Kidney tubule cell (primary cell): ENCODE data around the gene GRIK4.

Source experiments
- DNase-seq: peaks from one replicate; pipeline ENCODE4 v3.0.0-alpha.2; 2018; ENCODE audit warnings: low spot score

The GRIK4 gene

GRCh38 chr11:120811731-120812130 lies 300.2 kb downstream of the GRIK4 start:
- no peak for DNase-seq

GRCh38 chr11:120814531-120815318 lies 303.2 kb downstream of the GRIK4 start:
- no peak for DNase-seq

- DNase-seq = no peak
These were observed 304.0 kb downstream of the GRIK4 start for GRCh38 chr11:120815319-120816100.

GRCh38 chr11:120816176-120816575 lies 304.6 kb downstream of the GRIK4 start:
- DNase-seq = no peak

GRCh38 chr11:120816711-120817110 lies 305.2 kb downstream of the GRIK4 start:
- DNase-seq = no peak

- DNase-seq = no peak
These were observed 305.6 kb downstream of the GRIK4 start for GRCh38 chr11:120817158-120817557.

- no peak for DNase-seq
These were observed 306.5 kb downstream of the GRIK4 start for GRCh38 chr11:120818097-120818496.

GRCh38 chr11:120819003-120819402 lies 307.5 kb downstream of the GRIK4 start:
- DNase-seq = no peak

GRCh38 chr11:120819437-120820365 lies 308.2 kb downstream of the GRIK4 start:
- no peak for DNase-seq

- DNase-seq = no peak
These were observed 311.6 kb downstream of the GRIK4 start for GRCh38 chr11:120823159-120823558.

GRCh38 chr11:120824242-120824641 lies 312.7 kb downstream of the GRIK4 start:
- no peak for DNase-seq

GRCh38 chr11:120827198-120827597 lies 315.6 kb downstream of the GRIK4 start:
- DNase-seq = no peak

GRCh38 chr11:120827820-120828219 lies 316.3 kb downstream of the GRIK4 start:
- DNase-seq = no peak

- DNase-seq = peak; percentile 25
These were observed 317.3 kb downstream of the GRIK4 start for GRCh38 chr11:120828847-120829246.

- DNase-seq = no peak
These were observed 318.6 kb downstream of the GRIK4 start for GRCh38 chr11:120830085-120830620.

GRCh38 chr11:120832481-120833238 lies 321.1 kb downstream of the GRIK4 start:
- DNase-seq = peak; percentile 47

- peak; percentile 76 for DNase-seq
These were observed 323.2 kb downstream of the GRIK4 start for GRCh38 chr11:120834686-120835210.

- DNase-seq = peak; percentile 12
These were observed 324.2 kb downstream of the GRIK4 start for GRCh38 chr11:120835601-120836228.

- DNase-seq = no peak
These were observed 326.1 kb downstream of the GRIK4 start for GRCh38 chr11:120837696-120838095.

GRCh38 chr11:120839201-120839600 lies 327.7 kb downstream of the GRIK4 start:
- no peak for DNase-seq
